CD4-positive, alpha-beta T cell treated with Interleukin-17A for 4 hours (primary cell): ENCODE data around the gene CREB3L1.
"Not testable (repeated sequence)": the region's sequence is repeated elsewhere in the genome, so short reads cannot be mapped to it uniquely, and the experiment has no call there.

Experiments used
- DNase-seq: peaks from one replicate; pipeline ENCODE4 v3.0.0-alpha.2; 2020; ENCODE audit warnings: mixed read lengths

CREB3L1 gene

GRCh38 chr11:46249103-46249937 lies 28.1 kb upstream of the CREB3L1 start:
- no peak for DNase-seq

- no peak for DNase-seq
Observed at GRCh38 chr11:46249938-46250744, 27.3 kb upstream of the CREB3L1 start.

- no peak for DNase-seq
Observed at GRCh38 chr11:46250745-46251052, 26.8 kb upstream of the CREB3L1 start.

GRCh38 chr11:46251954-46252353 lies 25.5 kb upstream of the CREB3L1 start:
- DNase-seq: no peak

GRCh38 chr11:46252373-46252914 lies 25.0 kb upstream of the CREB3L1 start:
- DNase-seq: no peak

GRCh38 chr11:46253258-46254132 lies 24.0 kb upstream of the CREB3L1 start:
- DNase-seq: no peak

GRCh38 chr11:46254133-46254491 lies 23.4 kb upstream of the CREB3L1 start:
- no peak for DNase-seq

GRCh38 chr11:46256540-46257001 lies 20.9 kb upstream of the CREB3L1 start:
- DNase-seq: no peak

GRCh38 chr11:46259347-46259746 lies 18.1 kb upstream of the CREB3L1 start:
- DNase-seq: not testable (repeated sequence)

GRCh38 chr11:46259971-46260560 lies 17.4 kb upstream of the CREB3L1 start:
- DNase-seq: no peak

- DNase-seq: no peak
Observed at GRCh38 chr11:46263120-46263519, 14.3 kb upstream of the CREB3L1 start.

GRCh38 chr11:46264030-46264429 lies 13.4 kb upstream of the CREB3L1 start:
- no peak for DNase-seq

- no peak for DNase-seq
Observed at GRCh38 chr11:46264976-46265375, 12.5 kb upstream of the CREB3L1 start.

GRCh38 chr11:46265764-46266163 lies 11.7 kb upstream of the CREB3L1 start:
- no peak for DNase-seq

- no peak for DNase-seq
Observed at GRCh38 chr11:46267930-46268329, 9.5 kb upstream of the CREB3L1 start.

GRCh38 chr11:46270684-46271083 lies 6.8 kb upstream of the CREB3L1 start:
- no peak for DNase-seq

GRCh38 chr11:46271407-46271806 lies 6.1 kb upstream of the CREB3L1 start:
- DNase-seq: no peak

- DNase-seq: no peak
Observed at GRCh38 chr11:46271875-46272815, 5.3 kb upstream of the CREB3L1 start.

- no peak for DNase-seq
Observed at GRCh38 chr11:46272816-46273427, 4.5 kb upstream of the CREB3L1 start.

GRCh38 chr11:46273511-46274205 lies 3.8 kb upstream of the CREB3L1 start:
- DNase-seq: no peak
